Measurements from ENCODE around the gene LRRC31. TPM values are rescaled to one million over a fixed set of nuclear protein-coding genes. Genes with fewer than 3 reads are reported as not detected.

LRRC31 gene
- polyA plus RNA-seq, 1 of the 3 experiments (the other 2 are of a cell fraction), result not detected

DNA sequence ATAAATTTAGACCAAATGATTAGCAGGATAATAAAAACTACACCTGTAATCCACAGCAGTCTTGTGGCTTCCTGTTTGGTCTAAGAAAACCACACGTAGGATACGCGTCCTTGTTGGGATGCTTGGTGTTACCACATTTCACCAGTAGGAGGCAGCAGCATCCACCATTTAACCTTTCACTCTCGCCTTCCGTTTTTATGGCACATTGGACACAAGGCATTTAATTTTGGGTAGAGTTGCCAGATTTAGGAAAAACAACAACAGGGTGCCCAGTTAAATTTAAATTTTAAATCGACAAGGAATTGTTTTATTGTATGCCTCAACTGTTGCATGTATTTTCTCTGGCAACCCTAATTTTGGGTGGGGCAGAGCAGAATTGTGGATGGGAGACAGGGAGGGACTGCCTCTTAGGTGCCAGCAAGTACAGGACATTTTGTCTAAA lies 6.3 kb downstream of the LRRC31 start (continued):
- TF ChIP-seq NFIC (IDR thresholded peaks at IDR 0.05; ENCODE audit: borderline replicate concordance) (no peak), FOSL2 (IDR thresholded peaks at IDR 0.05; ENCODE audit: borderline replicate concordance, low read depth) (no peak), YY1 (IDR thresholded peaks at IDR 0.05; ENCODE audit: low read depth) (no peak), RAD21 (IDR thresholded peaks at IDR 0.05; ENCODE audit: low read length) (peak; percentile 93), NRF1 (IDR thresholded peaks at IDR 0.05; ENCODE audit: low read depth, low read length) (no peak), RFX5 (IDR thresholded peaks at IDR 0.05; ENCODE audit: low read length) (no peak)
- TF ChIP-seq, protein P1, sequence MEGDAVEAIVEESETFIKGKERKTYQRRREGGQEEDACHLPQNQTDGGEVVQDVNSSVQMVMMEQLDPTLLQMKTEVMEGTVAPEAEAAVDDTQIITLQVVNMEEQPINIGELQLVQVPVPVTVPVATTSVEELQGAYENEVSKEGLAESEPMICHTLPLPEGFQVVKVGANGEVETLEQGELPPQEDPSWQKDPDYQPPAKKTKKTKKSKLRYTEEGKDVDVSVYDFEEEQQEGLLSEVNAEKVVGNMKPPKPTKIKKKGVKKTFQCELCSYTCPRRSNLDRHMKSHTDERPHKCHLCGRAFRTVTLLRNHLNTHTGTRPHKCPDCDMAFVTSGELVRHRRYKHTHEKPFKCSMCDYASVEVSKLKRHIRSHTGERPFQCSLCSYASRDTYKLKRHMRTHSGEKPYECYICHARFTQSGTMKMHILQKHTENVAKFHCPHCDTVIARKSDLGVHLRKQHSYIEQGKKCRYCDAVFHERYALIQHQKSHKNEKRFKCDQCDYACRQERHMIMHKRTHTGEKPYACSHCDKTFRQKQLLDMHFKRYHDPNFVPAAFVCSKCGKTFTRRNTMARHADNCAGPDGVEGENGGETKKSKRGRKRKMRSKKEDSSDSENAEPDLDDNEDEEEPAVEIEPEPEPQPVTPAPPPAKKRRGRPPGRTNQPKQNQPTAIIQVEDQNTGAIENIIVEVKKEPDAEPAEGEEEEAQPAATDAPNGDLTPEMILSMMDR (IDR thresholded peaks at IDR 0.05), result peak; percentile 91

DNA sequence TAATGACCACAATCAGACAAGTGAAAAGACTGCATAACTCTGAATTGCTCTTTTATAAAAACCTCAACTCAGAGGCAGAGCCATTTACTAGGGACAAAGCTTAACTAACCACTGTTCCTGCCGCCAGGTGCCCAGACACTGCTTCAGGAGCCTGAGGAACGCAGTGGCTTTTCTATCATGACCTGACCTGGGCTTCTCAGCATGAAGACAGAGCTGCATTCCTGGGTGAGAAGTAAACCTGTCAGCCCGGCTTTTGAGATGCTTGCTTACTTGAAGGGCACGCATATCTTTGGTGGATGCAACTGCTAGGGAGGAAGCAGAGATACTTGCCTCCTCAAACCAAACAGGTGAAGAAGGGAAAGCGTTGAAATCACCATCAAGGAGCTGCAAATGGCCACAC lies 7.9 kb downstream of the LRRC31 start:
- CTCF ChIA-PET, result interaction anchor here (0.6 to 1.9 kb wide), 10 partner anchors 10 to 255 kb away, joined by 3 to 6 read pairs (median 3); no protein-coding TSS in a partner anchor
- 75% methylated on average over 5 of the region's 5 CpGs for WGBS (ENCODE audit: low lambda C conversion rate)
- H3K79me2 ChIP-seq (ENCODE audit: insufficient read depth), result no peaks in the 10 kb centered on the region

More for the DNA sequence above, 7.9 kb downstream of the LRRC31 start:
- DNase-seq, result no peak
- H4K20me1 ChIP-seq (ENCODE audit: insufficient read depth), result no peaks in the 10 kb centered on the region
- H3F3A ChIP-seq (replicated peaks; ENCODE audit: insufficient read depth), result no peaks in the 10 kb centered on the region
- no peaks in the 10 kb centered on the region for H3K27me3 ChIP-seq (ENCODE audit: insufficient read depth)
- no peak overlapping the region for H3K27ac ChIP-seq (ENCODE audit: low read depth in 2 of 2, low read length in 1 of 2)
- H3K4me1 ChIP-seq (ENCODE audit: control insufficient read depth in 1 of 2, insufficient read depth in 2 of 2, low read depth in 1 of 2, low read length in 1 of 2), result no peaks in the 10 kb centered on the region
- no peaks in the 10 kb centered on the region for H3K9me3 ChIP-seq
- no peak for TF ChIP-seq MAX (IDR thresholded peaks at IDR 0.05; ENCODE audit: low read depth)
- no peak for TF ChIP-seq SIN3A (IDR thresholded peaks at IDR 0.05; ENCODE audit: borderline replicate concordance, low read depth, low read length)
- TF ChIP-seq RCOR1 (IDR thresholded peaks at IDR 0.05; ENCODE audit: low read length), result no peak
- TF ChIP-seq TAF1 (IDR thresholded peaks at IDR 0.05; ENCODE audit: borderline replicate concordance, low read depth, low read length), result no peak
- no peak for TF ChIP-seq REST (IDR thresholded peaks at IDR 0.05; ENCODE audit: low read depth, low read length)
- no peak for TF ChIP-seq TCF12 (IDR thresholded peaks at IDR 0.05)
- no peak for TF ChIP-seq USF1 (IDR thresholded peaks at IDR 0.05; ENCODE audit: borderline replicate concordance, low read depth)
- TF ChIP-seq MXI1 (IDR thresholded peaks at IDR 0.05; ENCODE audit: low read depth, low read length), result no peak
- TF ChIP-seq FOXM1 (IDR thresholded peaks at IDR 0.05; ENCODE audit: low read depth), result no peak
- TF ChIP-seq RAD21 (IDR thresholded peaks at IDR 0.05; ENCODE audit: low read length), result no peak
- TF ChIP-seq, protein P2, sequence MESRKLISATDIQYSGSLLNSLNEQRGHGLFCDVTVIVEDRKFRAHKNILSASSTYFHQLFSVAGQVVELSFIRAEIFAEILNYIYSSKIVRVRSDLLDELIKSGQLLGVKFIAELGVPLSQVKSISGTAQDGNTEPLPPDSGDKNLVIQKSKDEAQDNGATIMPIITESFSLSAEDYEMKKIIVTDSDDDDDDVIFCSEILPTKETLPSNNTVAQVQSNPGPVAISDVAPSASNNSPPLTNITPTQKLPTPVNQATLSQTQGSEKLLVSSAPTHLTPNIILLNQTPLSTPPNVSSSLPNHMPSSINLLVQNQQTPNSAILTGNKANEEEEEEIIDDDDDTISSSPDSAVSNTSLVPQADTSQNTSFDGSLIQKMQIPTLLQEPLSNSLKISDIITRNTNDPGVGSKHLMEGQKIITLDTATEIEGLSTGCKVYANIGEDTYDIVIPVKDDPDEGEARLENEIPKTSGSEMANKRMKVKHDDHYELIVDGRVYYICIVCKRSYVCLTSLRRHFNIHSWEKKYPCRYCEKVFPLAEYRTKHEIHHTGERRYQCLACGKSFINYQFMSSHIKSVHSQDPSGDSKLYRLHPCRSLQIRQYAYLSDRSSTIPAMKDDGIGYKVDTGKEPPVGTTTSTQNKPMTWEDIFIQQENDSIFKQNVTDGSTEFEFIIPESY (IDR thresholded peaks at IDR 0.05; ENCODE audit: borderline replicate concordance, low read depth), result no peak
- no peak for TF ChIP-seq YY1 (IDR thresholded peaks at IDR 0.05; ENCODE audit: low read depth)
- no peak for TF ChIP-seq SMC3 (IDR thresholded peaks at IDR 0.05; ENCODE audit: low read depth, low read length)
- TF ChIP-seq EZH2phosphoT487 (IDR thresholded peaks at IDR 0.05; ENCODE audit: borderline replicate concordance, low read depth), result no peak
- TF ChIP-seq IRF3 (IDR thresholded peaks at IDR 0.05; ENCODE audit: low read depth, low read length), result no peak
- no peak for TF ChIP-seq TEAD4 (IDR thresholded peaks at IDR 0.05; ENCODE audit: borderline replicate concordance, insufficient read depth)
- H3K9ac ChIP-seq, result no peak overlapping the region
- no peaks in the 10 kb centered on the region for H3K9me2 ChIP-seq
- H3K36me3 ChIP-seq (replicated peaks in 1 of 2; ENCODE audit: control insufficient read depth in 1 of 2, insufficient read depth in 2 of 2, low read length in 1 of 2), result no peaks in the 10 kb centered on the region
- no peak overlapping the region for H2AFZ ChIP-seq (ENCODE audit: low read depth)
- H3K4me3 ChIP-seq (ENCODE audit: low read depth in 2 of 2, low read length in 1 of 2), result no peak overlapping the region
- H3K4me2 ChIP-seq, result no peak overlapping the region
- POLR2A ChIA-PET, result interaction anchor here (0.6 to 1.0 kb wide), 3 partner anchors 105 to 889 kb away, joined by 3 to 5 read pairs (median 4); partner anchors contain the start of gene SEC62

Data from SK-N-SH (cell line).